Smooth muscle cell (in vitro differentiated cells): ENCODE data around the gene CADM2. TPM values are rescaled to one million over a fixed set of nuclear protein-coding genes. Genes with fewer than 3 reads are reported as not detected.
"Not testable (repeated sequence)": the region's sequence is repeated elsewhere in the genome, so short reads cannot be mapped to it uniquely, and the experiment has no call there.

Experiments used
- DNase-seq: peaks from one replicate; lab custom pipeline; 2025; ENCODE audit not compliant: unreplicated experiment; lab: John Stamatoyannopoulos, UW
- H2AFZ ChIP-seq: fragments of 200-600 bp; sonication (generic); 2 replicates; pipeline ENCODE4 v1.6.0; 2016; ENCODE audit warnings: antibody characterized with exemption, low read depth, mild to moderate bottlenecking
- H3F3A ChIP-seq: fragments of 200-600 bp; sonication (generic); 2 replicates; pipeline ENCODE4 v1.6.0; 2017; ENCODE audit warnings: antibody characterized with exemption, low read depth
- H3K27ac ChIP-seq: fragments of 200-600 bp; sonication (generic); 2 replicates; pipeline ENCODE4 v1.5.1; 2016; ENCODE audit warnings: low read depth, mild to moderate bottlenecking
- H3K27me3 ChIP-seq: fragments of 200-600 bp; sonication (generic); 2 replicates; pipeline ENCODE4 v1.6.1; 2016; ENCODE audit warnings: low read depth, mild to moderate bottlenecking
- H3K36me3 ChIP-seq: fragments of 200-600 bp; sonication (generic); 2 replicates; pipeline ENCODE4 v1.5.1; 2016; ENCODE audit warnings: low read depth
- H3K4me1 ChIP-seq: fragments of 200-600 bp; sonication (generic); 2 replicates; pipeline ENCODE4 v1.5.1; 2016; ENCODE audit warnings: low read depth
- H3K4me2 ChIP-seq: fragments of 200-600 bp; sonication (generic); 2 replicates; pipeline ENCODE4 v1.6.0; 2016; ENCODE audit warnings: mild to moderate bottlenecking
- H3K4me3 ChIP-seq: fragments of 200-600 bp; sonication (generic); 2 replicates; pipeline ENCODE4 v1.5.1; 2016; ENCODE audit warnings: mild to moderate bottlenecking
- H3K79me2 ChIP-seq: fragments of 200-600 bp; sonication (generic); 2 replicates; pipeline ENCODE4 v1.6.0; 2016; ENCODE audit warnings: low read depth, mild to moderate bottlenecking
- H3K9ac ChIP-seq: fragments of 200-600 bp; sonication (generic); 2 replicates; pipeline ENCODE4 v1.6.0; 2016; ENCODE audit warnings: low read depth
- H3K9me3 ChIP-seq: fragments of 200-600 bp; sonication (generic); replicated peaks from 2 replicates; pipeline ENCODE4 v1.5.1; 2016; ENCODE audit warnings: low read depth
- H4K20me1 ChIP-seq: fragments of 200-600 bp; sonication (generic); 2 replicates; pipeline ENCODE4 v1.6.0; 2016; ENCODE audit warnings: low read depth
- WGBS: methylation state at CpG from one replicate; pipeline ENCODE4 v1.1.7; 2016; ENCODE audit warnings: low lambda C conversion rate; 5-methylcytosine and 5-hydroxymethylcytosine counted together
- polyA plus RNA-seq: library from polyadenylated mRNA; unstranded; fragments of >200 nt; fragmentation: Nextera tagmentation; extraction: Ambion mirVana; gene quantifications from 2 replicates; pipeline ENCODE4 v1.2.1, GENCODE V29; 2016
- total RNA-seq: library from RNA; depleted of rRNA; stranded (reverse); fragments of >200 nt; gene quantifications from 2 replicates; pipeline ENCODE4 v1.2.3, GENCODE V29; 2014
- TF ChIP-seq, protein P1 (sequence below): fragments of 200-600 bp; sonication (generic); IDR thresholded peaks from 2 replicates; pipeline ENCODE4 v1.5.1; 2017; ENCODE audit warnings: borderline replicate concordance, mild to moderate bottlenecking, antibody characterized with exemption; ENCODE audit not compliant: insufficient read depth, poor library complexity, severe bottlenecking

CADM2 gene
- total and polyA plus RNA-seq, 2 experiments from 2014 or later: 0.13 TPM; not detected in 1

GRCh38 chr3:85148036-85148435, 189.2 kb downstream of the CADM2 start:
- no peak overlapping the region for H2AFZ ChIP-seq
- no peaks in the 10 kb centered on the region for H3K79me2 ChIP-seq
- no peak overlapping the region for H3K27ac ChIP-seq
- no peaks in the 10 kb centered on the region for H3K27me3 ChIP-seq
- H3K36me3 ChIP-seq: no peaks in the 10 kb centered on the region
- no peaks in the 10 kb centered on the region for H4K20me1 ChIP-seq
- H3K9me3 ChIP-seq: no peaks in the 10 kb centered on the region
- H3K9ac ChIP-seq: no peak overlapping the region
- TF ChIP-seq, protein P1, sequence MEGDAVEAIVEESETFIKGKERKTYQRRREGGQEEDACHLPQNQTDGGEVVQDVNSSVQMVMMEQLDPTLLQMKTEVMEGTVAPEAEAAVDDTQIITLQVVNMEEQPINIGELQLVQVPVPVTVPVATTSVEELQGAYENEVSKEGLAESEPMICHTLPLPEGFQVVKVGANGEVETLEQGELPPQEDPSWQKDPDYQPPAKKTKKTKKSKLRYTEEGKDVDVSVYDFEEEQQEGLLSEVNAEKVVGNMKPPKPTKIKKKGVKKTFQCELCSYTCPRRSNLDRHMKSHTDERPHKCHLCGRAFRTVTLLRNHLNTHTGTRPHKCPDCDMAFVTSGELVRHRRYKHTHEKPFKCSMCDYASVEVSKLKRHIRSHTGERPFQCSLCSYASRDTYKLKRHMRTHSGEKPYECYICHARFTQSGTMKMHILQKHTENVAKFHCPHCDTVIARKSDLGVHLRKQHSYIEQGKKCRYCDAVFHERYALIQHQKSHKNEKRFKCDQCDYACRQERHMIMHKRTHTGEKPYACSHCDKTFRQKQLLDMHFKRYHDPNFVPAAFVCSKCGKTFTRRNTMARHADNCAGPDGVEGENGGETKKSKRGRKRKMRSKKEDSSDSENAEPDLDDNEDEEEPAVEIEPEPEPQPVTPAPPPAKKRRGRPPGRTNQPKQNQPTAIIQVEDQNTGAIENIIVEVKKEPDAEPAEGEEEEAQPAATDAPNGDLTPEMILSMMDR: no peak
- H3F3A ChIP-seq: no peaks in the 10 kb centered on the region
- H3K4me2 ChIP-seq: no peak overlapping the region
- H3K4me3 ChIP-seq: no peak overlapping the region
- 87% methylated on average over 3 of the region's 3 CpGs for WGBS
- no peaks in the 10 kb centered on the region for H3K4me1 ChIP-seq
- DNase-seq: no peak

- no peaks in the 10 kb centered on the region for H3K27me3 ChIP-seq
- no peak overlapping the region for H3K4me3 ChIP-seq
- TF ChIP-seq, protein P1: no peak
- no peak overlapping the region for H2AFZ ChIP-seq
- no peaks in the 10 kb centered on the region for H3K9me3 ChIP-seq
- no peaks in the 10 kb centered on the region for H3F3A ChIP-seq
- no peaks in the 10 kb centered on the region for H3K36me3 ChIP-seq
- no peak overlapping the region for H3K27ac ChIP-seq
- no peak overlapping the region for H3K9ac ChIP-seq
- H3K4me1 ChIP-seq: no peaks in the 10 kb centered on the region
- no peaks in the 10 kb centered on the region for H4K20me1 ChIP-seq
- WGBS: 84% methylated on average over 1 of the region's 1 CpG
- H3K79me2 ChIP-seq: no peaks in the 10 kb centered on the region
- no peak for DNase-seq
- H3K4me2 ChIP-seq: no peak overlapping the region
Measured at GRCh38 chr3:85151555-85151954, 192.8 kb downstream of the CADM2 start.

DNA sequence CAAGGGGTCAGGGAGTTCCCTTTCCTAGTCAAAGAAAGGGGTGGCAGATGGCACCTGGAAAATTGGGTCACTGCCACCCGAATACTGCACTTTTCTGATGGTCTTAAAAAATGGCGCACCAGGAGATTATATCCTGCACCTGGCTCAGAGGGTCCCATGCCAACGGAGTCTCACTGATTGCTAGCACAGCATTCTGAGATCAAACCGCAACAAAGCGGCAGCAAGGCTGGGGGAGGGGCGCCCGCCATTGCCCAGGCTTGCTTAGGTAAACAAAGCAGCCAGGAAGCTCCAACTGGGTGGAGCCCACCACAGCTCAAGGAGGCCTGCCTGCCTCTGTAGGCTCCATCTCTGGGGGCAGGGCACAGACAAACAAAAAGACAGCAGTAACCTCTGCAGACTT, 194.5 kb downstream of the CADM2 start:
- not testable (repeated sequence) for H3K79me2 ChIP-seq
- 95% methylated on average over 7 of the region's 7 CpGs for WGBS

GRCh38 chr3:85159376-85159775, 200.6 kb downstream of the CADM2 start:
- H3F3A ChIP-seq: no peaks in the 10 kb centered on the region
- H3K27me3 ChIP-seq: no peaks in the 10 kb centered on the region
- H3K36me3 ChIP-seq: no peaks in the 10 kb centered on the region
- no peaks in the 10 kb centered on the region for H4K20me1 ChIP-seq
- 82% methylated on average over 5 of the region's 5 CpGs for WGBS
- no peak for DNase-seq
- no peak overlapping the region for H3K4me3 ChIP-seq
- TF ChIP-seq, protein P1: no peak
- H2AFZ ChIP-seq: no peak overlapping the region
- no peak overlapping the region for H3K9ac ChIP-seq
- H3K4me1 ChIP-seq: peaks cover 4% of the 10 kb centered on the region
- H3K4me2 ChIP-seq: no peak overlapping the region
- no peak overlapping the region for H3K27ac ChIP-seq
- no peaks in the 10 kb centered on the region for H3K79me2 ChIP-seq
- H3K9me3 ChIP-seq: no peaks in the 10 kb centered on the region

More for the DNA sequence above, 194.5 kb downstream of the CADM2 start:
- H3K36me3 ChIP-seq, H3K9ac ChIP-seq, H4K20me1 ChIP-seq, H3K27me3 ChIP-seq, DNase-seq, H3K4me2 ChIP-seq, H3K4me1 ChIP-seq, H3K4me3 ChIP-seq, H3K27ac ChIP-seq, H2AFZ ChIP-seq, H3K9me3 ChIP-seq, H3F3A ChIP-seq: not testable (repeated sequence)
